Gastroesophageal sphincter (tissue), 4 donors: ENCODE data around the gene CRISP1. TPM values are rescaled to one million over a fixed set of nuclear protein-coding genes. Genes with fewer than 3 reads are reported as not detected.
"Not testable (repeated sequence)": the region's sequence is repeated elsewhere in the genome, so short reads cannot be mapped to it uniquely, and the experiment has no call there.

ENCODE experiments used
- ATAC-seq: fragments of 150-250 bp; one replicate; pipeline ENCODE4 v1.9.1; 2016; ENCODE audit warnings: mild to moderate bottlenecking, moderate library complexity
- H3K27ac ChIP-seq, 4 donors: fragments of 200-600 bp; sonication (generic) in 3 of 4; 1 replicate in 3 of 4; 2 replicates in 1 of 4; pipeline ENCODE4 v1.5.1; 2016 to 2019
- H3K27me3 ChIP-seq: fragments of 200-600 bp; sonication (generic); one replicate; pipeline ENCODE4 v1.5.1; 2019
- H3K36me3 ChIP-seq, 2 donors: fragments of 200-600 bp; sonication (generic); one replicate each; pipeline ENCODE4 v1.5.1; 2019; ENCODE audit warnings: control low read depth in 1 of 2
- H3K4me1 ChIP-seq, 3 donors: fragments of 200-600 bp; sonication (generic); 1 replicate in 2 of 3; 2 replicates in 1 of 3; pipeline ENCODE4 v1.5.1; 2016 to 2019; ENCODE audit warnings: control low read depth in 2 of 3
- H3K4me3 ChIP-seq, 2 donors: fragments of 200-600 bp; sonication (generic); one replicate each; pipeline ENCODE4 v1.5.1; 2019; ENCODE audit warnings: mild to moderate bottlenecking in 1 of 2, moderate library complexity in 1 of 2
- H3K9me3 ChIP-seq, 3 donors: fragments of 200-600 bp; sonication (generic); one replicate each; pipeline ENCODE4 v1.5.1; 2017 to 2019; ENCODE audit warnings: control low read depth in 2 of 3
- EP300 ChIP-seq: sonication (generic); formaldehyde crosslinking; IDR thresholded peaks from one replicate; pipeline ENCODE4 v1.6.1; 2017; ENCODE audit warnings: antibody characterized with exemption, mild to moderate bottlenecking
- POLR2A ChIP-seq, 2 donors: fragments of 450-650 bp; IDR thresholded peaks; one replicate each; pipeline ENCODE4 v1.6.1; 2017; ENCODE audit warnings: antibody characterized with exemption in 2 of 2, mild to moderate bottlenecking in 2 of 2, moderate library complexity in 1 of 2
- POLR2AphosphoS5 ChIP-seq: sonication (generic); formaldehyde crosslinking; IDR thresholded peaks from one replicate; pipeline ENCODE4 v1.6.1; 2017; ENCODE audit warnings: antibody characterized with exemption
- WGBS, 2 donors: methylation state at CpG; one replicate each; pipeline ENCODE4 v1.1.5; 2018; ENCODE audit warnings: low coverage in 1 of 2; 5-methylcytosine and 5-hydroxymethylcytosine counted together
- total RNA-seq, 4 donors: library from RNA; depleted of rRNA; stranded (reverse); fragments of >200 nt; gene quantifications; one replicate each; pipeline ENCODE4 v1.1.0, GENCODE V29; 2016
- TF ChIP-seq, protein P1 (sequence below), 4 experiments: fragments of 200-600 bp in 2 of 4; fragments of 450-650 bp in 2 of 4; sonication (generic) in 1 of 4; IDR thresholded peaks; one replicate each; pipeline ENCODE4 v1.5.1; 2017 to 2019; ENCODE audit warnings: antibody characterized with exemption in 4 of 4, mild to moderate bottlenecking in 2 of 4, moderate library complexity in 2 of 4

The CRISP1 gene
- total RNA-seq, 4 donors from 2014 or later, result not detected

DNA sequence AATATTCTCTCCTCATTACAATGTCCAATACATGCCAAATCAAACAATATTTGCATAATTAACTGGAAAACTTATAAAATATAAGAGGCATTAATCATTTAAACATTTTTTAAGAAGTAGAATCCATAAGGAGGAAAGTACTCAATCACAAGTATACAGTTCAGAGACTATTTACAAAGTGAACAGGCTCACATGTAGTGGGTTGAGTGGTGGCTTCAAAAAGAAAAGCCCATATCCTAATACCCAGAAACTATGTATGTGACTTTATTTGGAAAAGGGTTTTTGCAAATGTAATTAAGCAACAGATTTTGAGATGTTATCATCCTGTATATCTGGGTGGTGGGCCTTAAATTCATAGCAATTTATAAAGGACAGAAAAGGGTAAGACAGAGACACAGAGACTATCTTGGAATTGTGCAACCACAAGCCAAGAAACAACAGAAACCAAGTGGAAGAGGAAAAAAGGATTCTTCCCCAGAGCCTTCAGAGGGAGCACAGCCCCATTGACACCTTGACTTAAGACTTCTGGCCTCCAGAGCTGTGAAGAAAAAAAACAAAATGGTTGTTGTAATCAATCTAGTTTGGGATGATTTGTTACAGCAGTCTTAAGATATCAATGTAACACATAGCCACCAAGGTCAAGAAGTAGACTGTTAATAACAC, 32.7 kb upstream of the CRISP1 start:
- Histone ChIP-seq H3K4me3 (no peak overlapping the region), H3K27me3 (no peaks in the 10 kb centered on the region), H3K27ac (no peak overlapping the region), H3K4me1 (no peaks in the 10 kb centered on the region), H3K36me3 (no peaks in the 10 kb centered on the region), H3K9me3 (peaks cover 0 to 13% (median 0%) of the 10 kb centered on the region in 3 donors)
- TF ChIP-seq POLR2A (IDR thresholded peaks at IDR 0.05), result no peak
- TF ChIP-seq EP300, result no peak
- TF ChIP-seq, protein P1, sequence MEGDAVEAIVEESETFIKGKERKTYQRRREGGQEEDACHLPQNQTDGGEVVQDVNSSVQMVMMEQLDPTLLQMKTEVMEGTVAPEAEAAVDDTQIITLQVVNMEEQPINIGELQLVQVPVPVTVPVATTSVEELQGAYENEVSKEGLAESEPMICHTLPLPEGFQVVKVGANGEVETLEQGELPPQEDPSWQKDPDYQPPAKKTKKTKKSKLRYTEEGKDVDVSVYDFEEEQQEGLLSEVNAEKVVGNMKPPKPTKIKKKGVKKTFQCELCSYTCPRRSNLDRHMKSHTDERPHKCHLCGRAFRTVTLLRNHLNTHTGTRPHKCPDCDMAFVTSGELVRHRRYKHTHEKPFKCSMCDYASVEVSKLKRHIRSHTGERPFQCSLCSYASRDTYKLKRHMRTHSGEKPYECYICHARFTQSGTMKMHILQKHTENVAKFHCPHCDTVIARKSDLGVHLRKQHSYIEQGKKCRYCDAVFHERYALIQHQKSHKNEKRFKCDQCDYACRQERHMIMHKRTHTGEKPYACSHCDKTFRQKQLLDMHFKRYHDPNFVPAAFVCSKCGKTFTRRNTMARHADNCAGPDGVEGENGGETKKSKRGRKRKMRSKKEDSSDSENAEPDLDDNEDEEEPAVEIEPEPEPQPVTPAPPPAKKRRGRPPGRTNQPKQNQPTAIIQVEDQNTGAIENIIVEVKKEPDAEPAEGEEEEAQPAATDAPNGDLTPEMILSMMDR (IDR thresholded peaks at IDR 0.05), result no peak
- TF ChIP-seq POLR2AphosphoS5, result no peak
- ATAC-seq, result no peak

DNA sequence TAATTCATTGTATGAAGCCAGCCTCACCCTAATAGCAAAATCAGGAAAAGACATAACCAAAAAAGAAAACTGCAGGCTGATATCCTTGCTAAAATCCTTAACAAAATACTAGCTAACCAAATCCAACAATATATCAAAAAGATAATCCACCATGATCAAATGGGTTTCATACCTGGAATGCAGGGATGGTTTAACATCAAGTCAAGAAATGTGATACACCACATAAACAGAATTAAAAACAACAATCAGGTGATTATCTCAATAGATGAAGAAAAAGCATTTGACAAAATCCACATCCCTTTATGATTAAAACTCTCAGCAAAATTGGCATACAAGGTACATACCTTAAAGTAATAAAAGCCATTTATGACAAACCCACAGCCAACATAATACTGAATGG, 29.2 kb upstream of the CRISP1 start:
- not testable (repeated sequence) for ATAC-seq, H3K4me1 ChIP-seq, H3K27me3 ChIP-seq, H3K4me3 ChIP-seq, H3K27ac ChIP-seq, H3K36me3 ChIP-seq
- peaks cover 0 to 13% (median 0%) of the 10 kb centered on the region in 3 donors for H3K9me3 ChIP-seq

DNA sequence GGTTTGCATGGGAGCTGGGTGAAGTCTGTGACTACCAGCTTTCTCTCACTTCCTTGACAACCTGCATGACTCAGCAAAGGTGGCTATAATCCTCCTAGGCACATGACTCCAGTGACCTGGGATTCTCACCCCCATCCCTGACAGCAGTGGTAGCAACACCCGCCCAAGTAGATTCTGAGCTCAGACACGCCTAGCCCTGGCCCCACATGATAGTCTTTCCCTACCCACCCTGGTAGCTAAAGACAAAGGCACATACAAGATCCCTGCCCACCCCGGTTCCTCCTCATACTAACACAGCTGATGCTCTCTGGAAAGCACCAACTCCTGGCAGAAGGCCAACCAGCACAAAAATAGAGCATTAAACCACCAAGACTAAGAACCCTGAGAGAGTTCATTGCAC, 25.9 kb upstream of the CRISP1 start:
- H3K4me3 ChIP-seq, result no peak overlapping the region
- H3K27ac ChIP-seq, result no peak overlapping the region
- H3K4me1 ChIP-seq, result no peaks in the 10 kb centered on the region
- no peaks in the 10 kb centered on the region for H3K36me3 ChIP-seq
- WGBS, 2 donors, result 0% methylated on average over 1 of the region's 3 CpGs; no CpG with 5 or more reads in 1 of the 2 donors
- TF ChIP-seq POLR2AphosphoS5 (no peak), EP300 (no peak), POLR2A (IDR thresholded peaks at IDR 0.05) (no peak)
- TF ChIP-seq, protein P1 (IDR thresholded peaks at IDR 0.05), result no peak
- H3K9me3 ChIP-seq, result peaks cover 0 to 13% (median 0%) of the 10 kb centered on the region in 3 donors
- ATAC-seq, result no peak
- no peaks in the 10 kb centered on the region for H3K27me3 ChIP-seq

DNA sequence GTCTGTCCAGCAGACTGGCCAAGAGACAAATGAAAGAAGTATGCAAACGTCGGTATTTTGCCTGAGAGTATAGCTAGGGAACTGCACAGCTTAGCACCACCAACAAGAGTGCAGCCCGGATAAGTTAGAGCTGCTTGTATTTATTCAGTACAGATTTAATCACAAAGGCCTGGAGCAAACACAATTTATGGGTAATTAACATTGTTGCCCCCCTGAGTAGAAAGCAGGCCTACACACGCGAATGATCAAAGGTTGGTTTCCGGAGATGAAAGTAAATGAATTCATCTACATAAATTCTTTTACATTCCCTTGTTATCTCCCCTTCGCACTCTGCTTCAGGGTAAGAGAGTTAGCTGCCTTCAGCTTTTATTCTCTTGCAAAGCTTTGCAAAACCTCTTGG, 24.7 kb upstream of the CRISP1 start:
- H3K36me3 ChIP-seq, result no peaks in the 10 kb centered on the region
- H3K27ac ChIP-seq, result no peak overlapping the region
- ATAC-seq, result no peak
- TF ChIP-seq POLR2A (IDR thresholded peaks at IDR 0.05), result no peak
- TF ChIP-seq, protein P1 (IDR thresholded peaks at IDR 0.05), result no peak
- no peak for TF ChIP-seq POLR2AphosphoS5
- TF ChIP-seq EP300, result no peak
- H3K4me1 ChIP-seq, result no peaks in the 10 kb centered on the region
- H3K27me3 ChIP-seq, result no peaks in the 10 kb centered on the region
- peaks cover 0 to 11% (median 0%) of the 10 kb centered on the region in 3 donors for H3K9me3 ChIP-seq
- H3K4me3 ChIP-seq, result no peak overlapping the region
- 47 to 57% methylated on average over 6 to 7 of the region's 7 CpGs for WGBS, 2 donors

DNA sequence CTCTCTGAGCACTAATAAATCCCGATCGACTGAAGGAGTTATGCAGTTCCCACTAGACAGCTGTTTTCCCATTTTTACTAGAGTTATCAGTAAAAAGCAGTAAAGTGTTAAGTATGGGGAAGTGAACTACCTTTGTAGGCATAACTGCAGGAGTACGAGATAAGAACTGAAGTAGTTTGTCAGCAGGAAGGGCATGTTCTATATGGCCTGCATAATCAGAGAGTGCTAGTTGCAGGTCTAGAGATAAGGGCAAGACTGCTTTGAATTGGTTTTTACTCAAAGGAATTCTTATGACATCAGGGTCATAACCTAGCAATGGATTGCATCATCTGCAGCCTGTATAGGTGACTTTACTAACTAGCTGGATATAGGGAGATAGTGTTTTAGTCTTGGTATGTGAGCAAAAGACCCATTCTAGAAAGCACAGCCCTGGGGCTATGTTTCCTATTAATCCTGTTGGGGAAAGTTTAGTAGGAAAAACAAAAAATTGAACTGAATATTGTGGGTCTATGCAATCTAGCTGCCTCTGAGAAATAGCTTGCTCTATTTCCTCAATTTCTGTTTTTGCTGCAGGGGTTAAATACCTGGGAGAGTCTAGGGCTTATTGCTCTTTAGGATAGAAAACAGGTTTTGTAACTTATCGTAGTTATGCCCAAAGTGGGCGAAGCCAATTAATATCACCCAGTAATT, 22.6 kb upstream of the CRISP1 start:
- 77 to 80% methylated on average over 4 to 5 of the region's 5 CpGs for WGBS, 2 donors
- ATAC-seq, result no peak
- TF ChIP-seq POLR2A (IDR thresholded peaks at IDR 0.05) (no peak), EP300 (no peak), POLR2AphosphoS5 (no peak)
- TF ChIP-seq, protein P1 (IDR thresholded peaks at IDR 0.05), result no peak

More for the DNA sequence above, 22.6 kb upstream of the CRISP1 start:
- H3K4me1 ChIP-seq, result no peaks in the 10 kb centered on the region
- no peaks in the 10 kb centered on the region for H3K27me3 ChIP-seq
- no peak overlapping the region for H3K4me3 ChIP-seq
- no peaks in the 10 kb centered on the region for H3K9me3 ChIP-seq
- H3K27ac ChIP-seq, result no peak overlapping the region
- no peaks in the 10 kb centered on the region for H3K36me3 ChIP-seq
